GM12891 (cell line): ENCODE results near the gene CBX2.

Experiments used
- DNase-seq: peaks from one replicate; pipeline ENCODE4 v3.0.0; 2011; ENCODE audit warnings: low spot score; ENCODE audit not compliant: insufficient read length
- FAIRE-seq: peaks from 2 replicates; lab custom pipeline; 2011; peaks lifted over from hg19 to GRCh38; lab: Jason Lieb, UNC
- PAX5 ChIP-seq: IDR thresholded peaks from 2 replicates; pipeline ENCODE4 v1.6.1; 2011; ENCODE audit warnings: low read length, moderate library complexity, mild to moderate bottlenecking; ENCODE audit not compliant: insufficient read depth, severe bottlenecking
- POLR2A ChIP-seq: IDR thresholded peaks from 2 replicates; pipeline ENCODE4 v1.6.1; 2011; ENCODE audit warnings: low read depth, low read length, control low read depth
- POLR2AphosphoS5 ChIP-seq: IDR thresholded peaks from 2 replicates; pipeline ENCODE4 v1.6.1; 2011; ENCODE audit warnings: low read depth, low read length, control low read depth
- POU2F2 ChIP-seq: IDR thresholded peaks from 2 replicates; pipeline ENCODE4 v1.6.1; 2011; ENCODE audit warnings: low read depth, mild to moderate bottlenecking, control low read depth, low read length, moderate library complexity
- SPI1 ChIP-seq: IDR thresholded peaks from 2 replicates; pipeline ENCODE4 v1.6.1; 2011; ENCODE audit warnings: low read depth, low read length, control low read depth
- TAF1 ChIP-seq: IDR thresholded peaks from 2 replicates; pipeline ENCODE4 v1.6.1; 2011; ENCODE audit warnings: low read depth, low read length, control low read depth

The CBX2 gene

DNA sequence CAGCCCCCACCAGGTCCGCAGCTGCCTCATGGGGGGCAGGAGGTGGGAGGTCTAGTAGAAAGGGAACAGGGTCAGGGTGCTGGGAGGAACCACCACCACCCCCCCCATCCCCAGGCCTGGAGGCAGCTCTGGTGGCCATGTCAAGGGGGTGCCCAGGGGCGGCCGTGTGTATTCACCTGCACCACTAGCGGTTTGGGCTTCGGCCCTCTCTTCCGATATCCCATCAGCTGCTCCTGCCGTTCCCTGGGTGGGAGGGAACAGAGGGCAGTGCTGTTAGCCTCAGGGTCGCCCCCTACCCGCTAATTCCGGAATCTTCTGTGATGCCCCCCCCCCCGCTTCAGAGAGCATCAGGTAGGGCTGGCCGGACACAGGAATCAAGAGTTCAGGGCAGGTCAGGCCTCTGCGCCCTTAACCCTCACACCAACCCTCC, 57.5 kb downstream of the CBX2 start:
- no peak for TF ChIP-seq POLR2A
- no peak for TF ChIP-seq POU2F2
- no peak for TF ChIP-seq SPI1
- no peak for TF ChIP-seq PAX5
- TF ChIP-seq TAF1 = no peak
- no peak for TF ChIP-seq POLR2AphosphoS5
- no peak for FAIRE-seq
- no peak for DNase-seq

DNA sequence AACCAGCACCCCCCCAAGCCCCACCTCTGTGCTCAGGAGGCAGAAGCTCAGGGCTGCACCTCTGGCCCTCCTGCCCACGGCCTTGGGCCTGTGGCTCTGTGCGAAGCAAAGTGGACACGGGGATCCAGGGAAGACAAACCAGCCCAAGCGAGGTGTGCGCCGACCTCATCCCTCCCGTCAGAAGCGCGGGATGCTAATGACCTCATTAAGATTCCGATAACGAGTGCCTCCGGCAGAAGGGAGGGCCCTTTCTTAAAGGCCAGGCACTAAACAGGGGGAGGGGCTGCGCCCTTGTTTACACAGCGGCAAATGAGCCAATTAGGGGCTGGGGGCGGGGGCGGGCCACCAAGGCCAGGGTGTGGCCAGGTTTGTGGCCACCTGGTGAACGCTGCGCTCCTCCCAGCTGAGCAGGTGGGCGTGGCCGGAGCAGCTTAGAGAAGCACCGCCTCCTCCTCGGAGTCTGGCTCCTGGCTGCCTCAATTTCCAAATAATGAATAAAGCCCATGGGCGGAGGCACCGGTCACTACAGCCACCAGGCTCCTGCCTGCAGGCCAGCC, 58.1 kb downstream of the CBX2 start:
- DNase-seq (no peak), FAIRE-seq (no peak)
- TF ChIP-seq POLR2AphosphoS5 (0 out of 2 replicates have a peak, but pooled peaks have one; percentile 14), TAF1 (no peak), POLR2A (no peak; the same call in 1 of the 2 replicates)

DNA sequence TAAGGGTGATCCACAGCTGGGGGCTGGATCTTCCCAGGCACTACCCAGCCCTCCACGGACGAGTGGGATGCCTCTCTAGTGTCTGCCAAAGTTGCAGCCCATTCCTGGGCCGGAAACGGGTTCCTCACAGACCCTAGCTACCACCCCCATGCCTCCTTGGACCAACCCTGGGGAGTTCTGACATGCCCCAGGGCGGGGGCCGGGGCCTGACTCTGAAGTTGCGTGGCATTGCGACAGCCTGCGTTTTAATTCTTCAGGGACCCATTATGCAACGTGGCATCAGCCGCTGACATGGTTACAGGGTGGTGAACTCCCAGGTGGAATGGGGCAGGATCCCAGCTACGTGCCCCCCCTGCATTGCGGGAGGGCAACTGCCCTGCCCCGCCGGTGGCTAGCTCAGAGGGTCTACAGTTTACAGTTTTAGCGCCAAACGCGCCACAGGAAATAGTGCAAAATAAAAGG, 58.6 kb downstream of the CBX2 start:
- TF ChIP-seq PAX5 (no peak), POLR2A (peak; percentile 9; the same call in 1 of the 2 replicates)
- DNase-seq = no peak
- FAIRE-seq = no peak

DNA sequence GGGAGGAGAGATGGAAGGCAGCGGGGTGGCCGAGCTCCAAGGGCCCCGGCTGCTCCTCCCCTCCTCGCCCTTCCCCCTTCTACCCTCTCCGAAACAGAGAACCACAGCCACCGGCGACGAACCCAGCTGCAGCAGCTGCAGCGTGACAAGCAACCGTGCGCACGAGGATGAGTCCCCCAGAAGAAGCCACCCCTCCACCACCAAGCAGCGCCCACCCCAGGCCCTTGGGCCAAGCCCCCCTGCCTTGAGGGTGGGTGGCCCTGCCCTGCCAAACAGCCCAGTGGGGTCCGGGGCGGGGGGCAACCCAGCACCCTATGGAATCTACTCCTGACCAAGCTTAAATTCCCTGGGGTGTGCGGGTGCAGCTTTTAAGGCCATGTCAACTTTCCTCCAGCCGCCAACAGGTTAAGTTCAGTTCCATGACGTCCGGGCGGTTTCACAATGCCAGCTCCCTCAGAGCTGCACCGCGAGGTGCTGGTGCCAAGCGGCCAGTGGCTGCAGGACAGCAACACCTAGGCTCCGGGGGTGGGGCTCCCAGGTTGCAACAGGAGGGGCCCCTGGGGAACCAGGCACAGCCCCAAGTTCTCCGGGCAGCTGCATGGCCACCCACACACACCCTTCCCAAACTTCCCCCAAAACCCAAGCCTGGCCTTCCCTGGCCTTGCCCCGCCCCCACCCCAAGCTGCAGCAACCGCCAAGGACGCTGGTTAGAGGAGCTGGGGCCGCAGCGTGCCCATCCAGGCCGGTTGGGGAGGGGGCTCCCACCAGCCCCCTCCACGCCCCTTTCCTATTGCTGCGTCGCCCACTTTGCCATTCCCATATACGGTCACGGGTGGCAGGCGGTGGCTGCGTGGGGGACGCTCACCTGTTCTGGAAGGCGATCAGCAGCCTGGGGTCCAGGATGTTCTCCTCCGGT, 59.3 kb downstream of the CBX2 start:
- FAIRE-seq = peak; percentile 90
- TF ChIP-seq PAX5 (no peak), SPI1 (no peak), POLR2AphosphoS5 (no peak), POLR2A (no peak), TAF1 (no peak), POU2F2 (no peak)
- peak; percentile 85 for DNase-seq
